ENCODE measurements around the gene UNK. TPM values are rescaled to one million over a fixed set of nuclear protein-coding genes. Genes with fewer than 3 reads are reported as not detected.

Gene UNK
- total and polyA plus RNA-seq, 5 experiments from 2014 or later, result 24.4 to 57.7 (median 26.9) TPM

GRCh38 chr17:75749545-75750389, 34.8 kb upstream of the UNK start:
- POLR2A ChIA-PET, result interaction anchor here (0.6 to 3.3 kb wide), 5 partner anchors 29 to 117 kb away, joined by 3 to 14 read pairs (median 4); partner anchors contain the start of gene SMIM5
- peaks cover 10 to 18% (median 15%) of the 10 kb centered on the region in 4 donors for H3K4me1 Mint-ChIP-seq
- peak overlapping the region in 3 of 10 donors; percentile 27 to 83 (median 51) for H3K27ac Mint-ChIP-seq
- ATAC-seq, result peak; percentile 67 to 73
- H3K36me3 Mint-ChIP-seq, result no peaks in the 10 kb centered on the region
- no peaks in the 10 kb centered on the region for H3K9me3 Mint-ChIP-seq
- DNase-seq, result peak; percentile 71 to 93 (median 86)
- peak overlapping the region in 1 of 10 donors; percentile 11 for H3K4me3 Mint-ChIP-seq
- peaks cover 0 to 3% (median 0%) of the 10 kb centered on the region in 5 donors for H3K27me3 Mint-ChIP-seq

- ATAC-seq, result no peak
- no peaks in the 10 kb centered on the region for H3K36me3 Mint-ChIP-seq
- no peak overlapping the region for H3K4me3 Mint-ChIP-seq
- no peaks in the 10 kb centered on the region for H3K9me3 Mint-ChIP-seq
- peak overlapping the region in 2 of 10 donors; percentile 4 to 83 for H3K27ac Mint-ChIP-seq
- POLR2A ChIA-PET, result interaction anchor here (0.6 to 3.3 kb wide), 4 partner anchors 28 to 118 kb away, joined by 4 to 14 read pairs (median 8); partner anchors contain the start of gene SMIM5
- peaks cover 0 to 3% (median 0%) of the 10 kb centered on the region in 5 donors for H3K27me3 Mint-ChIP-seq
- peaks cover 13 to 22% (median 18%) of the 10 kb centered on the region in 4 donors for H3K4me1 Mint-ChIP-seq
- no peak for DNase-seq
Measured at GRCh38 chr17:75750661-75751423, 33.8 kb upstream of the UNK start.

- no peaks in the 10 kb centered on the region for H3K36me3 Mint-ChIP-seq
- H3K27ac Mint-ChIP-seq, result peak overlapping the region in 1 of 10 donors; percentile 82
- H3K27me3 Mint-ChIP-seq, result peaks cover 0 to 3% (median 0%) of the 10 kb centered on the region in 5 donors
- POLR2A ChIA-PET, result interaction anchor here (0.6 to 28.6 kb wide), 3 partner anchors 30 to 267 kb away, joined by 8 to 596 read pairs (median 10); partner anchors contain the start of genes SMIM5 and UNK
- no peak for ATAC-seq
- no peak for DNase-seq
- H3K4me3 Mint-ChIP-seq, result peak overlapping the region in 1 of 10 donors; percentile 33
- H3K9me3 Mint-ChIP-seq, result no peaks in the 10 kb centered on the region
- peaks cover 13 to 22% (median 19%) of the 10 kb centered on the region in 4 donors for H3K4me1 Mint-ChIP-seq
Measured at GRCh38 chr17:75751676-75752404, 32.8 kb upstream of the UNK start.

GRCh38 chr17:75752405-75752709, 32.2 kb upstream of the UNK start:
- Mint-ChIP-seq H3K9me3 (no peaks in the 10 kb centered on the region), H3K4me1 (peaks cover 13 to 22% (median 19%) of the 10 kb centered on the region in 4 donors), H3K27ac (peak overlapping the region in 1 of 10 donors; percentile 69), H3K27me3 (peaks cover 0 to 3% (median 0%) of the 10 kb centered on the region in 5 donors), H3K4me3 (peak overlapping the region in 3 of 10 donors; percentile 24 to 37 (median 33)), H3K36me3 (no peaks in the 10 kb centered on the region)
- POLR2A ChIA-PET, result interaction anchor here (0.6 to 28.6 kb wide), 6 partner anchors 12 to 268 kb away, joined by 8 to 596 read pairs (median 11); partner anchors contain the start of genes GALK1, SMIM5 and UNK
- no peak for ATAC-seq
- DNase-seq, result no peak

- Mint-ChIP-seq H3K36me3 (no peaks in the 10 kb centered on the region), H3K27me3 (no peaks in the 10 kb centered on the region), H3K4me3 (peak overlapping the region; percentile 54 to 75 (median 62)), H3K9me3 (no peaks in the 10 kb centered on the region), H3K27ac (peak overlapping the region in 6 of 10 donors; percentile 33 to 76 (median 68)), H3K4me1 (peaks cover 10 to 17% (median 15%) of the 10 kb centered on the region in 4 donors)
- ATAC-seq (no peak), DNase-seq (peak in 1 of 10 donors; percentile 9)
- POLR2A ChIA-PET, result interaction anchor here (0.6 to 28.6 kb wide), 26 partner anchors 11 to 490 kb away, joined by 3 to 596 read pairs (median 6); partner anchors contain the start of genes GALK1, RECQL5, SAP30BP and SMIM5
Measured at GRCh38 chr17:75752802-75753513, 31.6 kb upstream of the UNK start.

- no peaks in the 10 kb centered on the region for H3K36me3 Mint-ChIP-seq
- peak; percentile 61 to 85 (median 74) for DNase-seq
- peaks cover 10 to 16% (median 15%) of the 10 kb centered on the region in 4 donors for H3K4me1 Mint-ChIP-seq
- H3K9me3 Mint-ChIP-seq, result no peaks in the 10 kb centered on the region
- peak overlapping the region in 4 of 10 donors; percentile 29 to 96 (median 68) for H3K27ac Mint-ChIP-seq
- peak; percentile 87 to 93 for ATAC-seq
- H3K4me3 Mint-ChIP-seq, result peak overlapping the region; percentile 54 to 75 (median 62)
- no peaks in the 10 kb centered on the region for H3K27me3 Mint-ChIP-seq
- POLR2A ChIA-PET, result interaction anchor here (0.7 to 28.6 kb wide), 26 partner anchors 10 to 491 kb away, joined by 3 to 596 read pairs (median 6); partner anchors contain the start of genes GALK1, RECQL5, SAP30BP and SMIM5
Measured at GRCh38 chr17:75753514-75754377, 30.9 kb upstream of the UNK start.

GRCh38 chr17:75754378-75755204, 30.0 kb upstream of the UNK start:
- DNase-seq (no peak), ATAC-seq (no peak)
- Mint-ChIP-seq H3K4me1 (peaks cover 10 to 16% (median 15%) of the 10 kb centered on the region in 4 donors), H3K27me3 (no peaks in the 10 kb centered on the region), H3K27ac (peak overlapping the region; percentile 33 to 96 (median 80)), H3K4me3 (peak overlapping the region; percentile 42 to 87 (median 72)), H3K36me3 (no peaks in the 10 kb centered on the region), H3K9me3 (no peaks in the 10 kb centered on the region)
- POLR2A ChIA-PET, result interaction anchor here (1.0 to 28.6 kb wide), 14 partner anchors 9 to 492 kb away, joined by 3 to 596 read pairs (median 8); partner anchors contain the start of genes GALK1, TRIM65, UNK and WBP2

GRCh38 chr17:75755205-75755901, 29.3 kb upstream of the UNK start:
- no peaks in the 10 kb centered on the region for H3K9me3 Mint-ChIP-seq
- peaks cover 6 to 11% (median 9%) of the 10 kb centered on the region in 4 donors for H3K4me1 Mint-ChIP-seq

GRCh38 chr17:75755990-75756389, 28.6 kb upstream of the UNK start:
- Mint-ChIP-seq H3K36me3 (no peaks in the 10 kb centered on the region), H3K4me3 (peak overlapping the region in 2 of 10 donors; percentile 22 to 43), H3K4me1 (peaks cover 6 to 11% (median 9%) of the 10 kb centered on the region in 4 donors), H3K9me3 (no peaks in the 10 kb centered on the region), H3K27ac (peak overlapping the region in 2 of 10 donors; percentile 2 to 41), H3K27me3 (no peaks in the 10 kb centered on the region)
- ATAC-seq, result no peak
- POLR2A ChIA-PET, result interaction anchor here (1.0 to 28.6 kb wide), 3 partner anchors 8 to 59 kb away, joined by 3 to 596 read pairs (median 49); partner anchors contain the start of genes GALK1 and UNK
- DNase-seq, result no peak

More at GRCh38 chr17:75755205-75755901, 29.3 kb upstream of the UNK start:
- ATAC-seq (no peak), DNase-seq (no peak)
- Mint-ChIP-seq H3K27me3 (no peaks in the 10 kb centered on the region), H3K36me3 (no peaks in the 10 kb centered on the region), H3K4me3 (peak overlapping the region in 7 of 10 donors; percentile 59 to 87 (median 72)), H3K27ac (peak overlapping the region in 5 of 10 donors; percentile 74 to 96 (median 81))
- POLR2A ChIA-PET, result interaction anchor here (1.4 to 28.6 kb wide), 4 partner anchors 9 to 93 kb away, joined by 3 to 596 read pairs (median 30); partner anchors contain the start of genes GALK1 and UNK

Measured in naive thymus-derived CD8-positive, alpha-beta T cell (primary cell).